Renal cortex interstitium (tissue), 11 donors: Measurements from ENCODE around the gene SRP68. TPM values are rescaled to one million over a fixed set of nuclear protein-coding genes. Genes with fewer than 3 reads are reported as not detected.

Source experiments
- DNase-seq, 11 donors: peaks; one replicate each; pipeline ENCODE4 v3.0.0-alpha.2; 2013; ENCODE audit warnings: low read depth in 9 of 11, low spot score in 4 of 11; ENCODE audit errors: extremely low read depth in 1 of 11
- polyA plus RNA-seq, 3 donors: library from polyadenylated mRNA; unstranded; fragments of 120-200 nt; gene quantifications; one replicate each; pipeline ENCODE4 v1.2.1, GENCODE V29; 2013; ENCODE audit not compliant: insufficient read length in 3 of 3

Gene SRP68
- polyA plus RNA-seq, 3 donors: 101 to 122 (median 118) TPM

DNA sequence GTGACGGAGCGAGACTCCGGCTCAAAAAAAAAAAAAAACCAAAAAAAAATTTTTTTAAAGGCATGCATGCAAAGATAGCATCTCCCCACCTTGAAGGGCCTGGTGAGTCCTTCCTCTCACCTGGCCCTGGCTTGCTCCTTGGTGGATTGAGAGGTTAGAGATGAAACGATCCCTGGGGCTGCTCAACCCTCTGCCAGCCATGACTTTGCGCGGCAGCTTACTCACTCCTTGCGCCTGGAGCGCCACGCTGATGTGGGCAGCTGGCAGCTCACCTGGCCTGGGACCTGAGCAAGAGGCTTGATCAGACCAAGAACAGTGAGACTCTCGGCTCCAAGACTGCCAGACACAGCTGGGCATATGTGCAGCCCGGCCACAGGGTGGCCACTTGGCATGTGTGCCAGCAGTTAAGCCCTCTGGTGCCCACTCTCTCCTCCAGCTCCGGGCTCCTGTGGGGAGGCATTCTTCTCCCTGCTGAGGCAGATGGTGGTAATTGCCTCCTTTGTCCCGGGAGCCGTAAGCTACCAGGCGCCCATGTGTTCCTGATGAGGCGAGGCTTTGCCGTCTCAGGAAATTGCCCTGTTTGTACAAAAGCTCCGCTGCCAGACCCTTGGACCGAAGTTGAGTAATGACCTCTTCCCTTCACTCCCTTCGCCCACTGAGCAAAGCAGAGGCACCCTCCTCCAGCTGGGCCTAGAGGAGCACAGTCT lies 40.1 kb downstream of the SRP68 start:
- no peak for DNase-seq

DNA sequence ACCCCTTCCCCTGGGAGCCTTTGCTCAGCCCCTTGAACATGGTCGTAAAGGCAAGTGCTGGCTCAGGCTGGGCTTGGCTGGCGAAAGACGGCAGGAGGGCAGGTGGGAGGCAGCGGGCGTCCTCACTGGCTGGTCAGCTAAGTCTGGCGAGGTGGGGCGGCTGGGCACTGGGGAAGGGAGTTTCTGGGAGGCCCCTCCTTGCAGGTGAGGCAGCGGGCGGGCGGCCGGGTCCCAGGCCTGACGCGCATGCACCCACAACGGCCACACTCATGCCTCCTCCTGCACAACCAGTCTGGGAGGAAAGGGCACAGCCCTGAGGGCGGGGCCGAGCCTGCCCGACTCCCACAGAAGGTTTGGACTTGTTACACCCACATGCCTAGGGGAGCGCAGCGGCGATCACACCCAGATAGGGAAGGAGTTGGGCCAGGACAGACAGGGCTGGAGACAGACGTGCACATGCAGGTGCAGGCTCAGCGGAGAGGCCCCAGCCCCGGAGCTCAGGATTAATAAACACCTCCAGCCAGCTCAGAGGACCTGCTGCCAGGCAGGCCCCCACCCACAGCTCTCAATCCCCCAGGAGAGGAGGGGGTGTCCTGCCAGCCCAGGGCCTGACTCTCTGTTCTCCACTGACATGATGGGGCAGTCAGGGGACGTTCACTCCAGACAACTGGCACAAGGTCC lies 45.0 kb downstream of the SRP68 start, which contains the start of gene EVPL:
Gene EVPL, minus strand, starts transcription at position 148 of the 681 bp plus-strand sequence. Its CDS starts 108 bp downstream, at position 40.
- DNase-seq: no peak

- DNase-seq: no peak
Measured at GRCh38 chr17:76026714-76027158, 45.6 kb downstream of the SRP68 start.

- DNase-seq: no peak
Measured at GRCh38 chr17:76025294-76025693, 47.0 kb downstream of the SRP68 start.

DNA sequence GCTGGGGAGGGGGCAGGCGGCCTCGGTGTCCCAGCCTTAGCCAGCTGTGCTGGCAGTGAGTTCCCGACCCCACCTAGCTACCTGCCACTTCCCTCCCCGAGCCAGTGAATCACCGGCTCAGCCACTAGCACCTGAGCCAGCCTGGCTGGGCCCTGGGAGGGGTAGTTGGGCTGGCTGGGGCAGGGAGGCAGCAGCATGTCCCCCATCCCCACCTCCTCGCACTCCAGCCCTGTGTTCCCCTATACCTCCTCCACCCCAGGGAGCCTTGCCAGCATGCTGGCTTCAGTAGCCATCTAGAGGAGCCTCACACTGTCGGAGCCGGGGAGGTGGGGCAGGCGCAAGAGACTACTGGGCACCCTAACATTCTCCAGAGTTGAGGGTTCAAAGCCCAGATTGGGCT lies 48.0 kb downstream of the SRP68 start:
- DNase-seq: no peak

- no peak for DNase-seq
Measured at GRCh38 chr17:76023900-76024237, 48.4 kb downstream of the SRP68 start.

- DNase-seq: no peak
Measured at GRCh38 chr17:76022973-76023899, 49.1 kb downstream of the SRP68 start.

- no peak for DNase-seq
Measured at GRCh38 chr17:76022285-76022684, 50.0 kb downstream of the SRP68 start.

DNA sequence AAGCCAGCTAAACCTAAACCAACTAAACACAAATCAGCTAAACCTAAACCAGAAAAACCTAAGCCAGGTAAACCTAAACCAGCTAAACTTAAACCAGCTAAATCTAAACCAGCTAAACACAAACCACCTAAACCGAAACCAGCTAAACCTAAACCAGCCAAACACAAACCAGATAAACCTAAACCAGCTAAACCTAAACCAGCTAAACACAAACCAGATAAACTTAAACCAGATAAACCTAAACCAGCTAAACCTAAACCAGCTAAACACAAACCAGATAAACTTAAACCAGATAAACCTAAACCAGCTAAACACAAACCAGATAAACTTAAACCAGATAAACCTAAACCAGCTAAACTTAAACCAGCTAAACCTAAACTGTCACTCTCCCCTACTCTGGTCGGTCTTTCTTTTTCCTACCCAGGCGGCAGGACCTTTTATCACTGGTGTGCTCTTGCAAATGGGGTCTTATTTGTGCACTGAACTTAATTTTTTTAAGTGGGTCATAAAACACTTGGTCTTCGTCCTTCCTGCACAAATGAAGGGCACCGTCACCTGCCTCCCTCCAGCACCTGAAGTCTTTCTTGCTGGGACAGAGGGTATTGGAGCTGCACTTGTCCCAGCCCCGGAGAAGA lies 52.4 kb downstream of the SRP68 start:
- no peak for DNase-seq

- DNase-seq: no peak
Measured at GRCh38 chr17:76018801-76019200, 53.5 kb downstream of the SRP68 start.

DNA sequence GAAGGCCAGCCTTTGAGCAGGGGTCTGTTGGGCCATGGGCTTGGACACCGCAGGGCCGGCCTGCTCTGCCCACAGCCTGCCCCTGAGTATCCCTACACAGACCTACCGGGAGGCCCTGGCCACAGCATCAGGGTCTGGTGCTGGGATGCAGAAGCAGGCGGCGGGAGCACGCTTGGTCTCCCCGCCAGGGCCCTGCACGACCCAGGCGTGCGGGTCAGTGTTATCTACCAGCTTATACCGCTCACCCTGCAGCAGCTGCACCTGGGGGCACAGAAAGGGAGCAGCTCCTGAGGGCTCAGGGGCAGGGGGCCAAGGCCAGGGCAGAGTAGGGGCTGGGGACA lies 54.0 kb downstream of the SRP68 start:
- DNase-seq: no peak

DNA sequence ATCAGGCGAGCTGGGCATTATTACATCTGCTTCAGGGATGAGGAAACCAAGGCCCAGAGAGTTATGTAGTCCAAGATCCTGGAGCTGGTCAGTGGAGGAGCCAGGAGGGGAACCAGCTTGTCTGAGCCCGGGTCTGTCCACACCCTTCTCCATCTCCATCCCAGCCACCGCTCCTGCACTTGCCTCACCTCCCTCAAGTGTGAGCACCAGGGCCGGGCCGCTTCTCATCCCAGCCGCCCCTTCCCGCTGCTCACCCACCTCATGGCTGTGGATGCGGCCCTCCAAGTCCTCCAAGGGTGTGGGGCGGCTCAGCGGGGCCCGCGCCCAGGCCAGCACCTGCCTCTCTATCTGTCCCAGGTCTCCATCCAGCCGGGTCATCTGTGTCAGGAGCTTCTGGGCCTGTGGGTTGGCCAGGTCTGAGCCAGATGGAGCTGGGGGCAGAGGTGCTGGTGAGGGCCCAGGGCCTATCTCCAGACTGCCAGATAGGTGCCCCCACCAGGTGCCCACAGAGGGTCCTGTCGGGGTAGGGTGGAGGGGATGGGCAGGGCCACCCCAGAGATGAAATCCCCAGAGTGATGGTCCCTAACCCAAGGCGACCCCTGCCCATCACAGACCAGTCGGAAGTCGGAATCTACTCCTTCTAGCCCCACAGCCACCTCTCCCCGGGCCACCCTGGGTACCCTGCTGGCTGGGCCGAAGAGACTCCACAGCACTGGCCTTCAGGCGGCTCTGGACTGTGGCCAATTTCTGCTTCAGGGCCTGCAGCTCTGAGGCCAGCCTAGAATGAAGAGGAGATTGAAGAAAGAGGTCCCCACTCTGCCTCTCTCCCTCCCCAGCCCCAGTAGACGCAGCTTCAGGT lies 54.6 kb downstream of the SRP68 start:
- DNase-seq: no peak

GRCh38 chr17:76014925-76015261 lies 57.4 kb downstream of the SRP68 start:
- no peak for DNase-seq

GRCh38 chr17:76014100-76014924 lies 58.0 kb downstream of the SRP68 start:
- DNase-seq: peak in 3 of 11 donors; percentile 52 to 72 (median 62)

GRCh38 chr17:76013377-76013932 lies 58.9 kb downstream of the SRP68 start:
- DNase-seq: no peak

DNA sequence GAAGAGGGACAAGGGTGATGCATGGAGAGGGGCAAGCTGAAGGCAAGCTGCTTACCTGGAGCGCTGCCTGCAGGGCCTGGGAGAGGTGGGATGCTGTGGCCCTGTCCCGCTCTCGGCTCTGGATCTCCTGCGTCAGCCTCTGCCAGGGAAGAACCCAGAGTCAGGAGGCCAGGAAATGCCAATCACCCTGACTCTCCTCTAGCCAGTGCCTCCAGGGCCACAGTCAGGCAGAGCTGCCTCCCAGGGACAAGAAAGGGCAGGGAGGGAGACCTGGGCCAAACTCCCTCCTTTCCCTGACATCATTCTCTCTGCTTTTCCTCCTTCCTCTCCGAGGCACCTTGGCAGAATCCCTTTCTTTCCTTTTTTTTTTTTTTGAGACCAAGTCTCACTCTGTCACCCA lies 60.4 kb downstream of the SRP68 start:
- DNase-seq: no peak

- no peak for DNase-seq
Measured at GRCh38 chr17:76009969-76010661, 62.2 kb downstream of the SRP68 start.
